HEK293T (cell line): Measurements from ENCODE around the gene IRF2.

Experiments
- ARNT ChIP-seq: fragments of 450-650 bp; IDR thresholded peaks from 2 replicates; pipeline ENCODE4 v1.6.1; 2017; ENCODE audit warnings: mild to moderate bottlenecking
- BHLHE40 ChIP-seq: fragments of 450-650 bp; IDR thresholded peaks from 2 replicates; pipeline ENCODE4 v1.6.1; 2016; ENCODE audit warnings: mild to moderate bottlenecking, moderate library complexity, borderline replicate concordance
- FOXA1 ChIP-seq: fragments of 450-650 bp; IDR thresholded peaks from 2 replicates; pipeline ENCODE4 v1.6.1; 2016; ENCODE audit warnings: mild to moderate bottlenecking
- FOXK2 ChIP-seq: fragments of 450-650 bp; IDR thresholded peaks from 2 replicates; pipeline ENCODE4 v1.6.1; 2016; ENCODE audit warnings: mild to moderate bottlenecking
- FOXM1 ChIP-seq: fragments of 450-650 bp; IDR thresholded peaks from 2 replicates; pipeline ENCODE4 v1.6.1; 2017; ENCODE audit warnings: mild to moderate bottlenecking, borderline replicate concordance
- HDGF ChIP-seq: fragments of 450-650 bp; IDR thresholded peaks from 2 replicates; pipeline ENCODE4 v1.6.1; 2017; ENCODE audit warnings: antibody characterized with exemption, borderline replicate concordance
- L3MBTL2 ChIP-seq: fragments of 450-650 bp; conservative IDR thresholded peaks from 2 replicates; pipeline ENCODE4 v1.6.1; 2016; ENCODE audit warnings: mild to moderate bottlenecking
- LEF1 ChIP-seq: fragments of 450-650 bp; IDR thresholded peaks from 2 replicates; pipeline ENCODE4 v1.6.1; 2017; ENCODE audit warnings: mild to moderate bottlenecking, borderline replicate concordance
- NFRKB ChIP-seq: fragments of 450-650 bp; IDR thresholded peaks from 2 replicates; pipeline ENCODE4 v1.6.1; 2016; ENCODE audit warnings: mild to moderate bottlenecking, moderate library complexity
- SP1 ChIP-seq: fragments of 450-650 bp; IDR thresholded peaks from 2 replicates; pipeline ENCODE4 v1.6.1; 2017

DNA sequence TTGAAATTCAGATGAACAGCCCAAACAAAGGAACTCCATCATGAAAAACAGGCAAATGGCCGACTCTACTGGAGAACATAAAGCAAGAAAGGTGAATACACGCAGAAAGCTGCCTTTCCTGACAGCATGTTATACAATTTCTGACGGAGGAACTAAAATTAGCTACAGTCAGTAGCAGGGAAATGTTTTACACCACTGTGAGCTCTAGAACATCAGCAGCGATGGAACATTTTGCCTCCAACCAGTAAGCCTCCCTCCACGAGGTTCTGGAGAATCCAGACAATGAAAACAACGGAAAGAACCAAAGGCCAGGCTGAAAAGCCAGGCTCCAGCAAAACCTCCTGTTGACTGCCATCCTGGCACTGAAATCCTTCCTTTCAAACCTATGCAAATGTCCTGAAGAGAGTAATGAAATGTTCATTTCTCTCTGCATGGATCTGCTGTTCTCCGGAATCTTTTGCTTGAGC, 78.9 kb downstream of the IRF2 start:
- TF ChIP-seq L3MBTL2 (no peak), NFRKB (no peak), SP1 (no peak), FOXA1 (no peak), HDGF (no peak), FOXM1 (no peak), BHLHE40 (no peak), ARNT (no peak), FOXK2 (no peak), LEF1 (no peak)
